Measurements from ENCODE around the gene MCUB. TPM values are rescaled to one million over a fixed set of nuclear protein-coding genes. Genes with fewer than 3 reads are reported as not detected.
A peak's percentile ranks its signal among the peaks of the same experiment; 100 is the strongest.

MCUB gene
- total and polyA plus RNA-seq, 9 of the 15 experiments (the other 6 are each of a cell fraction or from before 2014, with no cell fraction given): 1.4 to 21.5 (median 5.4) TPM

DNA sequence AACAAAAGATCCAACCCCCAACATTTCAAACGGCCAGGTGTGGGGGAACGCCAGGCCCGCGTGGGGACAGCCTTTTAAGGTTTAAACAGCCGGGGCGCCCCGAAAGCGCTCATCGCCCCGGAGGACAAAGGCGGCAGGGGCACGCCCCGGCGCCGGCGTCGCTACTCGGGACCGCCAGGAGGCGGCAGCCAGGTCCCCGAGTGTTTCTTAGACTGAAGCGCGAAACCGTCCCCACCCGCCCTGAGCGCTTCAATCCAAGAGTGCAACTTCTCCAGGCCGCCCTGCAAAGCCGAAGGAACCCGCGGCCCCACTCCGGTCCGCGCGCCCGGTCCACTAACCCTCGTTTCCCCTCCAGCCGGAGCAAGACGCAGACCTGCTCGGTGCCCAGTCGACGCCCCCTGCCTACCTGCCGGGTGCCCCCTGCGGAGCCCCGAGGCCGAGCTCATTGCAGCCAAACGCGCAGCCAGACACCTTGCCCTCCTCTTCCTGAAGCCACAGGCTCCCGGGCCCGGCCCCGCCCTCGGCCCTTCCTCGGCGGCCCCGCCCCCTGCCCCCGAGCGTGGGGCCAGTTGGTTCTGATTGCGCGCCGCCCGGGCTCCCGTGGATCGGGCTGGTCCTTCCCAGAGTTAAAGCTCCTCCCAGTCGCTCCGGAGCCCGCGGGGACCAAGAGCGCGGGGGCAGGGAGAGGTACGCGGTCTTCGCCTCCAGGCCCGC lies 143.1 kb downstream of the MCUB start, which contains the start of gene CASP6 (continued):
- TF ChIP-seq, protein P1, sequence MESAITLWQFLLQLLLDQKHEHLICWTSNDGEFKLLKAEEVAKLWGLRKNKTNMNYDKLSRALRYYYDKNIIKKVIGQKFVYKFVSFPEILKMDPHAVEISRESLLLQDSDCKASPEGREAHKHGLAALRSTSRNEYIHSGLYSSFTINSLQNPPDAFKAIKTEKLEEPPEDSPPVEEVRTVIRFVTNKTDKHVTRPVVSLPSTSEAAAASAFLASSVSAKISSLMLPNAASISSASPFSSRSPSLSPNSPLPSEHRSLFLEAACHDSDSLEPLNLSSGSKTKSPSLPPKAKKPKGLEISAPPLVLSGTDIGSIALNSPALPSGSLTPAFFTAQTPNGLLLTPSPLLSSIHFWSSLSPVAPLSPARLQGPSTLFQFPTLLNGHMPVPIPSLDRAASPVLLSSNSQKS (CRISPR knock-in tag; IDR thresholded peaks at IDR 0.05): 0 out of 2 replicates have a peak, but pooled peaks have one; percentile 51
- TF ChIP-seq L3MBTL2 (IDR thresholded peaks at IDR 0.05) (peak; percentile 75), POLR2AphosphoS5 (IDR thresholded peaks at IDR 0.05; ENCODE audit: control insufficient read depth, insufficient read depth, low read depth, low read length) (peak; percentile 38; the same call in 1 of the 2 replicates), ZNF384 (IDR thresholded peaks at IDR 0.05; ENCODE audit: low read depth, low read length) (0 out of 2 replicates have a peak, but pooled peaks have one; percentile 7), BDP1 (IDR thresholded peaks at IDR 0.05; ENCODE audit: insufficient read depth, insufficient read length) (no peak), ELF4 (CRISPR knock-in tag; IDR thresholded peaks at IDR 0.05) (peak; percentile 87), MIER1 (IDR thresholded peaks at IDR 0.05; ENCODE audit: low read depth) (0 out of 2 replicates have a peak, but pooled peaks have one; percentile 20), MED1 (CRISPR knock-in tag; IDR thresholded peaks at IDR 0.05; ENCODE audit: borderline replicate concordance) (no peak), POLR2G (IDR thresholded peaks at IDR 0.05; ENCODE audit: low read depth, low read length) (peak; percentile 91), ZNF431 (CRISPR knock-in tag; IDR thresholded peaks at IDR 0.05) (no peak), ETV6 (IDR thresholded peaks at IDR 0.05; ENCODE audit: borderline replicate concordance in 1 of 2, low read depth in 2 of 2, low read length in 1 of 2) (no peak), ETV6 (CRISPR knock-in tag; IDR thresholded peaks at IDR 0.05; ENCODE audit: borderline replicate concordance) (no peak), ZNF24 (IDR thresholded peaks at IDR 0.05) (0 out of 2 replicates have a peak, but pooled peaks have one; percentile 36), JUND (IDR thresholded peaks at IDR 0.05; ENCODE audit: borderline replicate concordance, low read depth, low read length) (peak; percentile 25; the same call in 1 of the 2 replicates), JUND (tag; IDR thresholded peaks at IDR 0.05; ENCODE audit: borderline replicate concordance, low read depth, low read length) (no peak; the same call in 2 of the 3 replicates), KAT7 (CRISPR knock-in tag; IDR thresholded peaks at IDR 0.05; ENCODE audit: borderline replicate concordance) (peak; percentile 92; the same call in 1 of the 2 replicates)
- TF ChIP-seq, protein P2, sequence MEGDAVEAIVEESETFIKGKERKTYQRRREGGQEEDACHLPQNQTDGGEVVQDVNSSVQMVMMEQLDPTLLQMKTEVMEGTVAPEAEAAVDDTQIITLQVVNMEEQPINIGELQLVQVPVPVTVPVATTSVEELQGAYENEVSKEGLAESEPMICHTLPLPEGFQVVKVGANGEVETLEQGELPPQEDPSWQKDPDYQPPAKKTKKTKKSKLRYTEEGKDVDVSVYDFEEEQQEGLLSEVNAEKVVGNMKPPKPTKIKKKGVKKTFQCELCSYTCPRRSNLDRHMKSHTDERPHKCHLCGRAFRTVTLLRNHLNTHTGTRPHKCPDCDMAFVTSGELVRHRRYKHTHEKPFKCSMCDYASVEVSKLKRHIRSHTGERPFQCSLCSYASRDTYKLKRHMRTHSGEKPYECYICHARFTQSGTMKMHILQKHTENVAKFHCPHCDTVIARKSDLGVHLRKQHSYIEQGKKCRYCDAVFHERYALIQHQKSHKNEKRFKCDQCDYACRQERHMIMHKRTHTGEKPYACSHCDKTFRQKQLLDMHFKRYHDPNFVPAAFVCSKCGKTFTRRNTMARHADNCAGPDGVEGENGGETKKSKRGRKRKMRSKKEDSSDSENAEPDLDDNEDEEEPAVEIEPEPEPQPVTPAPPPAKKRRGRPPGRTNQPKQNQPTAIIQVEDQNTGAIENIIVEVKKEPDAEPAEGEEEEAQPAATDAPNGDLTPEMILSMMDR (IDR thresholded peaks at IDR 0.05 in 2 of 3, conservative IDR thresholded peaks at IDR 0.05 in 1 of 3; ENCODE audit: insufficient read depth in 2 of 3, low read depth in 1 of 3, low read length in 3 of 3): peak; percentile 76 to 86 (median 77)
- TF ChIP-seq, protein P3, sequence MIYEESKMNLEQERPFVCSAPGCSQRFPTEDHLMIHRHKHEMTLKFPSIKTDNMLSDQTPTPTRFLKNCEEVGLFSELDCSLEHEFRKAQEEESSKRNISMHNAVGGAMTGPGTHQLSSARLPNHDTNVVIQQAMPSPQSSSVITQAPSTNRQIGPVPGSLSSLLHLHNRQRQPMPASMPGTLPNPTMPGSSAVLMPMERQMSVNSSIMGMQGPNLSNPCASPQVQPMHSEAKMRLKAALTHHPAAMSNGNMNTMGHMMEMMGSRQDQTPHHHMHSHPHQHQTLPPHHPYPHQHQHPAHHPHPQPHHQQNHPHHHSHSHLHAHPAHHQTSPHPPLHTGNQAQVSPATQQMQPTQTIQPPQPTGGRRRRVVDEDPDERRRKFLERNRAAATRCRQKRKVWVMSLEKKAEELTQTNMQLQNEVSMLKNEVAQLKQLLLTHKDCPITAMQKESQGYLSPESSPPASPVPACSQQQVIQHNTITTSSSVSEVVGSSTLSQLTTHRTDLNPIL (CRISPR knock-in tag; IDR thresholded peaks at IDR 0.05): no peak
- TF ChIP-seq, protein P4, sequence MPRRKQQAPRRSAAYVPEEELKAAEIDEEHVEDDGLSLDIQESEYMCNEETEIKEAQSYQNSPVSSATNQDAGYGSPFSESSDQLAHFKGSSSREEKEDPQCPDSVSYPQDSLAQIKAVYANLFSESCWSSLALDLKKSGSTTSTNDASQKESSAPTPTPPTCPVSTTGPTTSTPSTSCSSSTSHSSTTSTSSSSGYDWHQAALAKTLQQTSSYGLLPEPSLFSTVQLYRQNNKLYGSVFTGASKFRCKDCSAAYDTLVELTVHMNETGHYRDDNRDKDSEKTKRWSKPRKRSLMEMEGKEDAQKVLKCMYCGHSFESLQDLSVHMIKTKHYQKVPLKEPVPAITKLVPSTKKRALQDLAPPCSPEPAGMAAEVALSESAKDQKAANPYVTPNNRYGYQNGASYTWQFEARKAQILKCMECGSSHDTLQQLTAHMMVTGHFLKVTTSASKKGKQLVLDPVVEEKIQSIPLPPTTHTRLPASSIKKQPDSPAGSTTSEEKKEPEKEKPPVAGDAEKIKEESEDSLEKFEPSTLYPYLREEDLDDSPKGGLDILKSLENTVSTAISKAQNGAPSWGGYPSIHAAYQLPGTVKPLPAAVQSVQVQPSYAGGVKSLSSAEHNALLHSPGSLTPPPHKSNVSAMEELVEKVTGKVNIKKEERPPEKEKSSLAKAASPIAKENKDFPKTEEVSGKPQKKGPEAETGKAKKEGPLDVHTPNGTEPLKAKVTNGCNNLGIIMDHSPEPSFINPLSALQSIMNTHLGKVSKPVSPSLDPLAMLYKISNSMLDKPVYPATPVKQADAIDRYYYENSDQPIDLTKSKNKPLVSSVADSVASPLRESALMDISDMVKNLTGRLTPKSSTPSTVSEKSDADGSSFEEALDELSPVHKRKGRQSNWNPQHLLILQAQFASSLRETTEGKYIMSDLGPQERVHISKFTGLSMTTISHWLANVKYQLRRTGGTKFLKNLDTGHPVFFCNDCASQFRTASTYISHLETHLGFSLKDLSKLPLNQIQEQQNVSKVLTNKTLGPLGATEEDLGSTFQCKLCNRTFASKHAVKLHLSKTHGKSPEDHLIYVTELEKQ (CRISPR knock-in tag; IDR thresholded peaks at IDR 0.05): no peak
